Breast epithelium (tissue), 4 donors: ENCODE measurements around the gene B4GALNT1. TPM values are rescaled to one million over a fixed set of nuclear protein-coding genes. Genes with fewer than 3 reads are reported as not detected.

Experiments
- DNase-seq, 2 donors: peaks; one replicate each; pipeline ENCODE4 v3.0.0-alpha.2; 2019; ENCODE audit warnings: low spot score in 2 of 2
- H3K27ac ChIP-seq, 2 donors: fragments of 200-600 bp; sonication (generic) in 1 of 2; one replicate each; pipeline ENCODE4 v1.5.1; 2016 to 2019; ENCODE audit warnings: mild to moderate bottlenecking in 1 of 2
- H3K27me3 ChIP-seq, 2 donors: fragments of 200-600 bp; sonication (generic) in 1 of 2; one replicate each; pipeline versions ENCODE4 v1.5.1 to v1.6.0; 2017 to 2019; ENCODE audit warnings: control low read depth in 1 of 2, mild to moderate bottlenecking in 1 of 2
- H3K36me3 ChIP-seq: fragments of 200-600 bp; one replicate; pipeline ENCODE4 v1.5.1; 2019
- H3K4me1 ChIP-seq, 2 donors: fragments of 200-600 bp; sonication (generic); one replicate each; pipeline ENCODE4 v1.5.1; 2016 to 2019; ENCODE audit warnings: control low read depth in 1 of 2
- H3K4me3 ChIP-seq, 3 donors: fragments of 200-600 bp; sonication (generic); 1 replicate in 2 of 3; 2 replicates in 1 of 3; pipeline ENCODE4 v1.5.1; 2016 to 2019; ENCODE audit warnings: mild to moderate bottlenecking in 3 of 3, moderate library complexity in 2 of 3
- H3K9me3 ChIP-seq, 2 donors: fragments of 200-600 bp; sonication (generic) in 1 of 2; one replicate each; pipeline ENCODE4 v1.5.1; 2016 to 2019; ENCODE audit warnings: control low read depth in 1 of 2
- CTCF ChIP-seq, 3 donors: fragments of 450-650 bp; IDR thresholded peaks; one replicate each; pipeline ENCODE4 v1.5.1; 2016 to 2017; ENCODE audit warnings: antibody characterized with exemption in 3 of 3, mild to moderate bottlenecking in 3 of 3, moderate library complexity in 3 of 3
- POLR2A ChIP-seq: fragments of 450-650 bp; IDR thresholded peaks from one replicate; pipeline ENCODE4 v1.6.1; 2016; ENCODE audit warnings: antibody characterized with exemption, mild to moderate bottlenecking, moderate library complexity
- POLR2AphosphoS5 ChIP-seq, 3 donors: sonication (generic); formaldehyde crosslinking; IDR thresholded peaks; one replicate each; pipeline ENCODE4 v1.6.1; 2017; ENCODE audit warnings: antibody characterized with exemption in 3 of 3
- intact Hi-C: fragments of 100-400 bp; cut with DNase I; formaldehyde crosslinking; loops from one replicate; pipeline ENCODE4 v1.15.1; 2023; ENCODE audit warnings: low total_unique reads
- total RNA-seq, 3 donors: library from RNA; depleted of rRNA; stranded (reverse); fragments of >200 nt; gene quantifications; one replicate each; pipeline ENCODE4 v1.1.0, GENCODE V29; 2016

B4GALNT1 gene
- total RNA-seq, 3 donors from 2014 or later = 1.1 to 2.6 (median 1.2) TPM

GRCh38 chr12:57603324-57603723, 29.7 kb downstream of the B4GALNT1 start:
- H3K27me3 ChIP-seq = no peaks in the 10 kb centered on the region
- TF ChIP-seq POLR2A (no peak), CTCF (IDR thresholded peaks at IDR 0.05) (no peak), POLR2AphosphoS5 (IDR thresholded peaks at IDR 0.05) (no peak)
- intact Hi-C loops = no loop called here
- H3K4me3 ChIP-seq = peak overlapping the region in 1 of 3 donors; percentile 100
- H3K9me3 ChIP-seq = no peaks in the 10 kb centered on the region
- no peak for DNase-seq
- peaks cover 0 to 4% of the 10 kb centered on the region in 2 donors for H3K4me1 ChIP-seq
- peaks cover 9% of the 10 kb centered on the region for H3K36me3 ChIP-seq
- peak overlapping the region; percentile 97 to 100 for H3K27ac ChIP-seq

DNA sequence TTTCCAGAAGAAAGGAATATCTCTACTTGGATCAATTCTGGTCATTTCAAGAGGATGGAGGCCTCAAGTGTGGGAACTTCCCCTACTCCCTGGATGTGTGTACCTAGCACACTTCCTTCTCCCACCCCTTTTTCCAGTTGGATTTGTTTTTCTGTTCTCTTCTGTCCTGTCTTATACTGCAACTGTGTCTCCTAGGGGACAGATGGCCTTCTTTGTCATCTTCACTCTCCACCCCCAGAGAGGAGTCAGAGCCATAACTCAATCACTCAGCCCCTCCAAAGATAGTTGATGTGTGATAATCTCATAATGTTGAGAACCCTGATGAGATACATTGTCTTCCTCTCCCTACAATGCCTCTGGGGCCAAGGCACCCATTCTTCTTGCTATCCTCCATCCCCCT, 30.5 kb downstream of the B4GALNT1 start:
- TF ChIP-seq CTCF (IDR thresholded peaks at IDR 0.05) (no peak), POLR2A (no peak), POLR2AphosphoS5 (IDR thresholded peaks at IDR 0.05) (no peak)
- H3K36me3 ChIP-seq = peaks cover 9% of the 10 kb centered on the region
- H3K4me3 ChIP-seq = no peak overlapping the region
- no peaks in the 10 kb centered on the region for H3K27me3 ChIP-seq
- H3K27ac ChIP-seq = no peak overlapping the region
- no peaks in the 10 kb centered on the region for H3K9me3 ChIP-seq
- peaks cover 0 to 4% of the 10 kb centered on the region in 2 donors for H3K4me1 ChIP-seq
- no peak for DNase-seq
- intact Hi-C loops = no loop called here

GRCh38 chr12:57600395-57600794, 32.6 kb downstream of the B4GALNT1 start:
- intact Hi-C loops = no loop called here
- peaks cover 9% of the 10 kb centered on the region for H3K36me3 ChIP-seq

DNA sequence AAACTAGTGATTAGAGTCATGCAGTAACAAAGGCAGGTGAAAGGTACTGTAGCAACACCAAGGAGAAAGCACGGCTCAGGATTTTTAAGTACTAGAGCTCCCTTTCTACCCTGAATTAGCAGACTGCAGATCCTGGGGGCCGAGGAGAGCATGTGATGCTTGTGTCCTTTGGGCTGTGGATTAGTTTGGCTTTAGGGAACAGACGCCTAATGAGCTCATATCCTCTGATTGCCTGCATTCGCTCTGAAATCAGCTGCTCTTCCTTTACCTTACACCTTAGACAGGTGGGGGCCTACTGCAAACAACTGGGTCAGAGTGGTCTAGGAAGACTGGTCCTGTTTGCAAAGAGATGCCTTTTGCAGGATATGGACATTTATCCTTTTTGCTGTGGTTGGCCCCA, 39.8 kb downstream of the B4GALNT1 start:
- no peak for TF ChIP-seq POLR2AphosphoS5 (IDR thresholded peaks at IDR 0.05)
- TF ChIP-seq CTCF (IDR thresholded peaks at IDR 0.05) = no peak
- no peak for TF ChIP-seq POLR2A
- H3K36me3 ChIP-seq = no peaks in the 10 kb centered on the region
- no peak overlapping the region for H3K4me3 ChIP-seq
- no peak overlapping the region for H3K27ac ChIP-seq
- H3K4me1 ChIP-seq = peaks cover 0 to 10% of the 10 kb centered on the region in 2 donors
- H3K9me3 ChIP-seq = no peaks in the 10 kb centered on the region
- intact Hi-C loops = no loop called here
- no peak for DNase-seq
- H3K27me3 ChIP-seq = no peaks in the 10 kb centered on the region

More at GRCh38 chr12:57600395-57600794, 32.6 kb downstream of the B4GALNT1 start:
- H3K9me3 ChIP-seq = no peaks in the 10 kb centered on the region
- H3K27ac ChIP-seq = no peak overlapping the region
- TF ChIP-seq CTCF (IDR thresholded peaks at IDR 0.05) (no peak), POLR2A (no peak), POLR2AphosphoS5 (IDR thresholded peaks at IDR 0.05) (no peak)
- DNase-seq = no peak
- peaks cover 0 to 4% of the 10 kb centered on the region in 2 donors for H3K4me1 ChIP-seq
- no peaks in the 10 kb centered on the region for H3K27me3 ChIP-seq
- no peak overlapping the region for H3K4me3 ChIP-seq

DNA sequence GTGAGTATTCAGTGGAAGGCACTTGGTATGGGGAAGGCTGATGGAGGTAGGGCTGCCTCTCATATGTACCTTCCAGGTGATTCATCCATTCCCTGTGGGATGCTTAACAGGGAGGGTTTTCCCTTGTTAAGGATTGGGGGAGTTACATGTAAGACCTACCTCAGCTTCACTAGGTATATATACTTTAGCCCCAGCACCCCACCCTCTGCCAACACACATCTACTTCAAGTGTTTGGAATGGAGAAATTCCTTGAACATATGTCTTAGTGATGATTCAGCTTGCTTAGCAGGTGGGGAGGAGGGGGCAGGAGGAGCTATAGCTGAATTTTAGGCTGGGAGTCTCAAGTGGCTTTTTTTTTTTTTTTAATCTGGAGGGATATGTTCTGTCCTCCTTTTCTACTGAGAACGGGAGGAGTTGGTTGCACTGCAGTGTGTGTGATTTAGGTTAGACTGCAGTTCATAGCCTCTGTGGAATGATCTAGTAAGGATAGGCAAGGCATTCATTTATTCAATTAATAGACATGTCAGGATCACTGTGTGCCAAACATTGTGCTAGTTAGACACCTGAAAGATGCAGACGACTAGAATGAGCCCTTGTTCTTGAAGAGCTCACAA, 40.3 kb downstream of the B4GALNT1 start:
- H3K27me3 ChIP-seq = no peaks in the 10 kb centered on the region
- peak overlapping the region in 2 of 3 donors; percentile 96 to 99 for H3K4me3 ChIP-seq
- H3K27ac ChIP-seq = no peak overlapping the region
- DNase-seq = no peak
- H3K4me1 ChIP-seq = peaks cover 0 to 10% of the 10 kb centered on the region in 2 donors
- no peaks in the 10 kb centered on the region for H3K36me3 ChIP-seq
- no peaks in the 10 kb centered on the region for H3K9me3 ChIP-seq
- no peak for TF ChIP-seq POLR2A
- no peak for TF ChIP-seq CTCF (IDR thresholded peaks at IDR 0.05)
- no peak for TF ChIP-seq POLR2AphosphoS5 (IDR thresholded peaks at IDR 0.05)
- intact Hi-C loops = no loop called here
